A549 (cell line): ENCODE results near the gene SOX5. TPM values are rescaled to one million over a fixed set of nuclear protein-coding genes. Genes with fewer than 3 reads are reported as not detected.

Experiments used
- ATAC-seq, 2 experiments: fragments of 200-7000 bp in 1 of 2; fragments of >200 bp in 1 of 2; cut with Nextera tagmentation in 1 of 2; cut with Tn5 transposase in 1 of 2; 3 replicates each; pipeline versions ENCODE4 v1.8.0 to v1.9.1; 2018 to 2020; ENCODE audit warnings: mild to moderate bottlenecking in 1 of 2, moderate library complexity in 1 of 2
- CTCF ChIA-PET: fragments of 300-600 bp; sonication (Branson Sonifier 250); formaldehyde crosslinking; extraction: SDS; loops from one replicate; lab custom pipeline; 2021; ENCODE audit warnings: antibody characterized with exemption, inconsistent platforms; lab: Yijun Ruan, JAX
- POLR2A ChIA-PET: fragments of 350-600 bp; formaldehyde crosslinking; extraction: SDS; loops from one replicate; lab custom pipeline; 2021; ENCODE audit warnings: antibody characterized with exemption, inconsistent platforms; lab: Yijun Ruan, JAX
- DNase-seq, 2 experiments: peaks; one replicate each; pipeline versions ENCODE4 v3.0.0 to v3.0.0-alpha.2; 2011 to 2016; ENCODE audit warnings: low read depth in 1 of 2, low spot score in 1 of 2
- FAIRE-seq: peaks from 2 replicates; lab custom pipeline; 2011; peaks lifted over from hg19 to GRCh38; lab: Jason Lieb, UNC
- H3K27ac ChIP-seq, 2 experiments: fragments of >200 bp; sonication (Bioruptor Twin); formaldehyde crosslinking; 3 replicates each; pipeline ENCODE4 v1.5.1; 2016 to 2017
- H3K4me1 ChIP-seq: fragments of >200 bp; sonication (Bioruptor Twin); formaldehyde crosslinking; 3 replicates; pipeline ENCODE4 v1.6.1; 2016
- H3K4me2 ChIP-seq: fragments of >200 bp; sonication (Bioruptor Twin); formaldehyde crosslinking; 3 replicates; pipeline ENCODE4 v1.6.1; 2016
- H3K4me3 ChIP-seq: fragments of >200 bp; sonication (Bioruptor Twin); formaldehyde crosslinking; 3 replicates; pipeline ENCODE4 v1.5.1; 2016
- H3K9me3 ChIP-seq: fragments of >200 bp; sonication (Bioruptor Twin); formaldehyde crosslinking; 3 replicates; pipeline ENCODE4 v1.6.1; 2016
- ATOH8 ChIP-seq: fragments of 250-450 bp; sonication (Bioruptor Pico); IDR thresholded peaks from 2 replicates; pipeline ENCODE4 v1.5.0; 2020; ENCODE audit warnings: low read depth, mild to moderate bottlenecking, moderate library complexity
- BCL3 ChIP-seq: fragments of >200 bp; sonication (Bioruptor Twin); formaldehyde crosslinking; IDR thresholded peaks from 3 replicates; pipeline ENCODE4 v1.6.1; 2016
- CBX2 ChIP-seq: fragments of 200-600 bp; sonication (generic); IDR thresholded peaks from 2 replicates; pipeline ENCODE4 v1.6.1; 2016; ENCODE audit warnings: low read depth, mild to moderate bottlenecking, borderline replicate concordance
- CBX8 ChIP-seq: fragments of 200-600 bp; sonication (generic); IDR thresholded peaks from 2 replicates; pipeline ENCODE4 v1.6.1; 2016
- CHD2 ChIP-seq: fragments of 150-350 bp; IDR thresholded peaks from 2 replicates; pipeline ENCODE4 v1.6.1; 2014; ENCODE audit warnings: low read length; ENCODE audit not compliant: partially characterized antibody
- E2F6 ChIP-seq: IDR thresholded peaks from 2 replicates; pipeline ENCODE4 v1.6.1; 2012; ENCODE audit warnings: low read depth, borderline replicate concordance
- FOSB ChIP-seq: fragments of 250-450 bp; sonication (Bioruptor Pico); IDR thresholded peaks from 2 replicates; pipeline ENCODE4 v1.5.0; 2020; ENCODE audit warnings: mild to moderate bottlenecking, moderate library complexity
- HDAC2 ChIP-seq: fragments of 200-600 bp; sonication (generic); IDR thresholded peaks from 2 replicates; pipeline ENCODE4 v1.6.1; 2016
- HEYL ChIP-seq: fragments of 250-450 bp; sonication (Bioruptor Pico); IDR thresholded peaks from 2 replicates; pipeline ENCODE4 v1.8.0; 2021; ENCODE audit warnings: mild to moderate bottlenecking, moderate library complexity
- HOXB13 ChIP-seq: fragments of 250-450 bp; sonication (Bioruptor Pico); IDR thresholded peaks from 2 replicates; pipeline ENCODE4 v1.5.0; 2020; ENCODE audit warnings: low read depth, mild to moderate bottlenecking, moderate library complexity
- HOXB5 ChIP-seq: fragments of 250-450 bp; sonication (Bioruptor Pico); IDR thresholded peaks from 2 replicates; pipeline ENCODE4 v1.5.0; 2020; ENCODE audit warnings: mild to moderate bottlenecking, moderate library complexity
- MAFK ChIP-seq: fragments of 450-650 bp; IDR thresholded peaks from 2 replicates; pipeline ENCODE4 v1.6.1; 2014; ENCODE audit not compliant: partially characterized antibody
- MAX ChIP-seq: IDR thresholded peaks from 2 replicates; pipeline ENCODE4 v1.6.1; 2012
- MYC ChIP-seq: IDR thresholded peaks from 2 replicates; pipeline ENCODE4 v1.6.1; 2012; ENCODE audit warnings: mild to moderate bottlenecking, inconsistent platforms, low read length, improper control_type of control experiment, borderline replicate concordance
- NFE2L2 ChIP-seq: fragments of 150-350 bp; conservative IDR thresholded peaks from 2 replicates; pipeline ENCODE4 v1.6.1; 2014; ENCODE audit warnings: low read length
- NR3C1 ChIP-seq: fragments of >200 bp; sonication (Bioruptor Twin); formaldehyde crosslinking; IDR thresholded peaks from 3 replicates; pipeline ENCODE4 v1.6.1; 2017
- PHF8 ChIP-seq: fragments of 200-600 bp; sonication (generic); IDR thresholded peaks from 2 replicates; pipeline ENCODE4 v1.6.1; 2016; ENCODE audit warnings: low read depth, mild to moderate bottlenecking, antibody characterized with exemption, moderate library complexity, borderline replicate concordance
- POLR2AphosphoS2 ChIP-seq: conservative IDR thresholded peaks from 2 replicates; pipeline ENCODE4 v1.6.1; 2012; ENCODE audit warnings: low read length, improper control_type of control experiment, inconsistent platforms
- RAD21 ChIP-seq, 2 experiments: fragments of >200 bp in 1 of 2; sonication (Bioruptor Twin) in 1 of 2; formaldehyde crosslinking in 1 of 2; IDR thresholded peaks in 1 of 2; conservative IDR thresholded peaks in 1 of 2; 2 replicates in 1 of 2; 3 replicates in 1 of 2; pipeline ENCODE4 v1.6.1; 2012 to 2018; ENCODE audit warnings: inconsistent platforms in 1 of 2
- RARB ChIP-seq: fragments of 250-450 bp; sonication (Bioruptor Pico); IDR thresholded peaks from 2 replicates; pipeline ENCODE4 v1.8.0; 2021; ENCODE audit warnings: mild to moderate bottlenecking, moderate library complexity
- RCOR1 ChIP-seq: fragments of 150-350 bp; IDR thresholded peaks from 2 replicates; pipeline ENCODE4 v1.6.1; 2014; ENCODE audit warnings: antibody characterized with exemption, low read length, low read depth
- REST ChIP-seq: fragments of 200-600 bp; sonication (generic); IDR thresholded peaks from 2 replicates; pipeline ENCODE4 v1.6.1; 2016; ENCODE audit warnings: antibody characterized with exemption, mild to moderate bottlenecking, moderate library complexity
- TFCP2L1 ChIP-seq: fragments of 250-450 bp; sonication (Bioruptor Pico); IDR thresholded peaks from 2 replicates; pipeline ENCODE4 v1.5.0; 2021; ENCODE audit warnings: mild to moderate bottlenecking
- ZC3H11A ChIP-seq: fragments of 450-650 bp; IDR thresholded peaks from 2 replicates; pipeline ENCODE4 v1.6.1; 2014; ENCODE audit warnings: antibody characterized with exemption, mild to moderate bottlenecking
- ZFP36 ChIP-seq: fragments of 450-650 bp; IDR thresholded peaks from 2 replicates; pipeline ENCODE4 v1.6.1; 2014; ENCODE audit warnings: borderline replicate concordance; ENCODE audit not compliant: partially characterized antibody
- ZNF302 ChIP-seq: fragments of 250-450 bp; sonication (Bioruptor Pico); IDR thresholded peaks from 2 replicates; pipeline ENCODE4 v1.9.0; 2021; ENCODE audit warnings: inconsistent platforms, mild to moderate bottlenecking, moderate library complexity
- WGBS: methylation state at CpG from one replicate; pipeline ENCODE4 v1.1.6; 2017; ENCODE audit errors: missing lambda C conversion rate; 5-methylcytosine and 5-hydroxymethylcytosine counted together
- polyA plus RNA-seq, 4 experiments: library from polyadenylated mRNA; depleted of rRNA in 3 of 4; stranded (reverse); fragments of >200 nt; fragmentation: RNase III in 1 of 4; extraction: RNeasy Plus Mini Kit Qiagen cat#74134 plus additional on column Dnase treatment in 1 of 4; gene quantifications; 2 replicates in 3 of 4; 3 replicates in 1 of 4; pipeline ENCODE4 v1.2.3, GENCODE V29; 2011 to 2017
- TF ChIP-seq, protein P1 (sequence below): fragments of >200 bp; sonication (Bioruptor Twin); formaldehyde crosslinking; IDR thresholded peaks from 3 replicates; pipeline ENCODE4 v1.5.1; 2016

Gene SOX5
- polyA plus RNA-seq, 2 of the 4 experiments (the other 2 are of a cell fraction) = not detected

- no peak overlapping the region for H3K4me2 ChIP-seq
- TF ChIP-seq CBX2 (no peak), E2F6 (no peak), MYC (no peak), TFCP2L1 (CRISPR knock-in tag) (no peak), HOXB13 (CRISPR knock-in tag) (no peak), HDAC2 (no peak), CHD2 (no peak), BCL3 (no peak), CBX8 (no peak), NR3C1 (no peak)
- TF ChIP-seq, protein P1, sequence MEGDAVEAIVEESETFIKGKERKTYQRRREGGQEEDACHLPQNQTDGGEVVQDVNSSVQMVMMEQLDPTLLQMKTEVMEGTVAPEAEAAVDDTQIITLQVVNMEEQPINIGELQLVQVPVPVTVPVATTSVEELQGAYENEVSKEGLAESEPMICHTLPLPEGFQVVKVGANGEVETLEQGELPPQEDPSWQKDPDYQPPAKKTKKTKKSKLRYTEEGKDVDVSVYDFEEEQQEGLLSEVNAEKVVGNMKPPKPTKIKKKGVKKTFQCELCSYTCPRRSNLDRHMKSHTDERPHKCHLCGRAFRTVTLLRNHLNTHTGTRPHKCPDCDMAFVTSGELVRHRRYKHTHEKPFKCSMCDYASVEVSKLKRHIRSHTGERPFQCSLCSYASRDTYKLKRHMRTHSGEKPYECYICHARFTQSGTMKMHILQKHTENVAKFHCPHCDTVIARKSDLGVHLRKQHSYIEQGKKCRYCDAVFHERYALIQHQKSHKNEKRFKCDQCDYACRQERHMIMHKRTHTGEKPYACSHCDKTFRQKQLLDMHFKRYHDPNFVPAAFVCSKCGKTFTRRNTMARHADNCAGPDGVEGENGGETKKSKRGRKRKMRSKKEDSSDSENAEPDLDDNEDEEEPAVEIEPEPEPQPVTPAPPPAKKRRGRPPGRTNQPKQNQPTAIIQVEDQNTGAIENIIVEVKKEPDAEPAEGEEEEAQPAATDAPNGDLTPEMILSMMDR = no peak
- no peak for ATAC-seq
- no peak overlapping the region for H3K27ac ChIP-seq
- WGBS = 7% methylated on average over 1 of the region's 1 CpG
- CTCF ChIA-PET = no interaction called here
- H3K4me3 ChIP-seq = no peak overlapping the region
- POLR2A ChIA-PET = no interaction called here
- no peak for DNase-seq
- FAIRE-seq = no peak
- peaks cover 2% of the 10 kb centered on the region; the same call in 2 of the 3 replicates for H3K9me3 ChIP-seq
- H3K4me1 ChIP-seq = no peaks in the 10 kb centered on the region
Measured at GRCh38 chr12:23528316-23528715, 421.2 kb downstream of the SOX5 start.

DNA sequence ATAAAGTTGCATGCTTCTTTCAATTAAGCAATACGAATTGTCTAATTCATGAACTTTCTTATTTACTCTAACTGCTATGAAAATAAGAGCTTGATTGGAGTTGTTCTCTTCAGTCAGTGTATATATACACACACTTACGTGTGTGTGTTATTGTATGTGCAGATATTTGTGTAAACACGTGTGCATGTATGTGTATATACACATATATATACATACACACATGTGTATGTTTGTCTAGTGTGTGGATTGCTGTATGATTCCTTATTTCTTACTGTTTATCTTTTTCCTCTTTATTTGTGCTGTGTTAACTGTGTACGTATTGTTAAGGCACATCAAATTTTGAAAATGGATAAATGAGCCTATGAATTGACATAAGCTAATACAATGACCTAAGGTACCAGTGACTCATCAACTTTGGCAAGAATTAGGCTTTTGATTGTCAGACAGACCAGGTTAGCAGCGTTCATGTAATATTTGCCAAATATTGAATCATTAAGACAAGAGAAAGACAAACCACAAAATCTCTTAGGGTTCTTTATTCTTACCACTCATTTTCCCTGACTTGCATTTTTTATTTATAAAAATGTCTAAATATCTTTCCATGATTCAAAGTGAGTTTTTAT is 423.9 kb downstream of the SOX5 start:
- WGBS = 6% methylated on average over 5 of the region's 5 CpGs
- Histone ChIP-seq H3K4me2 (no peak overlapping the region), H3K27ac (no peak overlapping the region), H3K4me3 (no peak overlapping the region), H3K9me3 (peaks cover 4% of the 10 kb centered on the region; the same call in 2 of the 3 replicates), H3K4me1 (no peaks in the 10 kb centered on the region)
- TF ChIP-seq POLR2AphosphoS2 (no peak), HOXB5 (CRISPR knock-in tag) (no peak), CHD2 (no peak), MAX (no peak), MAFK (no peak), NFE2L2 (no peak), ZFP36 (no peak), PHF8 (no peak), HEYL (CRISPR knock-in tag) (no peak), FOSB (CRISPR knock-in tag) (no peak), ZC3H11A (no peak), REST (no peak), RCOR1 (no peak), ZNF302 (CRISPR knock-in tag) (no peak), RARB (CRISPR knock-in tag) (no peak), ATOH8 (CRISPR knock-in tag) (no peak), RAD21 (conservative IDR thresholded peaks at IDR 0.05 in 1 of 2, IDR thresholded peaks at IDR 0.05 in 1 of 2) (no peak)
- FAIRE-seq = no peak
- POLR2A ChIA-PET = no interaction called here
- ATAC-seq = no peak
- DNase-seq = no peak
- CTCF ChIA-PET = interaction anchor here (1.0 kb wide), 1 partner anchor 11 kb away, joined by 3 read pairs; no protein-coding TSS in a partner anchor
